ENCODE measurements around the gene CCDC120.

CCDC120 gene

GRCh38 chrX:49103637-49104036 is 44.8 kb downstream of the CCDC120 start:
- no peaks in the 10 kb centered on the region for H3K4me1 ChIP-seq
- H3K36me3 ChIP-seq, result no peaks in the 10 kb centered on the region
- TF ChIP-seq, protein P1, sequence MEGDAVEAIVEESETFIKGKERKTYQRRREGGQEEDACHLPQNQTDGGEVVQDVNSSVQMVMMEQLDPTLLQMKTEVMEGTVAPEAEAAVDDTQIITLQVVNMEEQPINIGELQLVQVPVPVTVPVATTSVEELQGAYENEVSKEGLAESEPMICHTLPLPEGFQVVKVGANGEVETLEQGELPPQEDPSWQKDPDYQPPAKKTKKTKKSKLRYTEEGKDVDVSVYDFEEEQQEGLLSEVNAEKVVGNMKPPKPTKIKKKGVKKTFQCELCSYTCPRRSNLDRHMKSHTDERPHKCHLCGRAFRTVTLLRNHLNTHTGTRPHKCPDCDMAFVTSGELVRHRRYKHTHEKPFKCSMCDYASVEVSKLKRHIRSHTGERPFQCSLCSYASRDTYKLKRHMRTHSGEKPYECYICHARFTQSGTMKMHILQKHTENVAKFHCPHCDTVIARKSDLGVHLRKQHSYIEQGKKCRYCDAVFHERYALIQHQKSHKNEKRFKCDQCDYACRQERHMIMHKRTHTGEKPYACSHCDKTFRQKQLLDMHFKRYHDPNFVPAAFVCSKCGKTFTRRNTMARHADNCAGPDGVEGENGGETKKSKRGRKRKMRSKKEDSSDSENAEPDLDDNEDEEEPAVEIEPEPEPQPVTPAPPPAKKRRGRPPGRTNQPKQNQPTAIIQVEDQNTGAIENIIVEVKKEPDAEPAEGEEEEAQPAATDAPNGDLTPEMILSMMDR (IDR thresholded peaks at IDR 0.05; ENCODE audit: low read depth, low read length), result no peak
- no peaks in the 10 kb centered on the region for H3K27me3 ChIP-seq
- H3K9me3 ChIP-seq, result no peaks in the 10 kb centered on the region
- no peak for DNase-seq
- no peak overlapping the region for H3K4me3 ChIP-seq (ENCODE audit: low read depth, low read length)

DNA sequence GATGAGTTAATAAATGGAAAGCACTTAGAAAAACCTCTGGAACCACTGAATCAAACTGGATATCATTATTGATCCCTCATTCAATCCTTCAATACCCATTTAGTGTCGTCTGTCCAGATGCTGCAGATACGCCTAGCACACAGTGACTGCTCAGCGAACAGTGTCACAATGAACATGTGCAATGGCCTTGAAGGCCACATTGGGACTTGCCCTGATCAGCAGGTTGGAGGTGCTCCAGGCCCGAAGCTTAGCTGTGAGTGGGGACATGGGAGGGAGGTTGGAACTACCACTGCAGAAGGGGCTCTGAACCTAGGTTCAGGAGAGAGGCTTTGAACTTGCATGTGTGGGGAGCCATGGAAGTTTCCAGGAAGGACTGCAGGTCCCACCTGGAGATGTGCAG is 47.5 kb downstream of the CCDC120 start:
- Histone ChIP-seq H3K9me3 (no peaks in the 10 kb centered on the region), H3K4me1 (no peaks in the 10 kb centered on the region), H3K27me3 (no peaks in the 10 kb centered on the region), H3K4me3 (ENCODE audit: low read depth, low read length) (no peak overlapping the region), H3K36me3 (no peaks in the 10 kb centered on the region)
- no peak for DNase-seq
- TF ChIP-seq, protein P1 (IDR thresholded peaks at IDR 0.05; ENCODE audit: low read depth, low read length), result no peak

- peak; percentile 31 for DNase-seq
- no peaks in the 10 kb centered on the region for H3K4me1 ChIP-seq
- H3K27me3 ChIP-seq, result no peaks in the 10 kb centered on the region
- no peak overlapping the region for H3K4me3 ChIP-seq (ENCODE audit: low read depth, low read length)
- TF ChIP-seq, protein P1 (IDR thresholded peaks at IDR 0.05; ENCODE audit: low read depth, low read length), result peak; percentile 62
- no peaks in the 10 kb centered on the region for H3K9me3 ChIP-seq
- H3K36me3 ChIP-seq, result no peaks in the 10 kb centered on the region
Measured at GRCh38 chrX:49106930-49107329, 48.1 kb downstream of the CCDC120 start.

GRCh38 chrX:49108641-49109040 is 49.8 kb downstream of the CCDC120 start:
- TF ChIP-seq, protein P1 (IDR thresholded peaks at IDR 0.05; ENCODE audit: low read depth, low read length), result no peak
- Histone ChIP-seq H3K36me3 (no peaks in the 10 kb centered on the region), H3K9me3 (no peaks in the 10 kb centered on the region), H3K27me3 (no peaks in the 10 kb centered on the region), H3K4me3 (ENCODE audit: low read depth, low read length) (no peak overlapping the region), H3K4me1 (no peaks in the 10 kb centered on the region)
- no peak for DNase-seq

GRCh38 chrX:49110417-49110816 is 51.6 kb downstream of the CCDC120 start:
- DNase-seq, result no peak
- Histone ChIP-seq H3K27me3 (no peaks in the 10 kb centered on the region), H3K4me1 (no peaks in the 10 kb centered on the region), H3K4me3 (ENCODE audit: low read depth, low read length) (no peak overlapping the region), H3K9me3 (no peaks in the 10 kb centered on the region), H3K36me3 (no peaks in the 10 kb centered on the region)
- TF ChIP-seq, protein P1 (IDR thresholded peaks at IDR 0.05; ENCODE audit: low read depth, low read length), result no peak

GRCh38 chrX:49111791-49112190 is 53.0 kb downstream of the CCDC120 start:
- Histone ChIP-seq H3K27me3 (no peaks in the 10 kb centered on the region), H3K36me3 (no peaks in the 10 kb centered on the region), H3K9me3 (no peaks in the 10 kb centered on the region), H3K4me3 (ENCODE audit: low read depth, low read length) (no peak overlapping the region), H3K4me1 (no peaks in the 10 kb centered on the region)
- TF ChIP-seq, protein P1 (IDR thresholded peaks at IDR 0.05; ENCODE audit: low read depth, low read length), result no peak
- no peak for DNase-seq

All from BE2C (cell line).